Stomach (tissue), 4 donors: ENCODE data around the gene PLEKHM1.
"Not testable (repeated sequence)": the region's sequence is repeated elsewhere in the genome, so short reads cannot be mapped to it uniquely, and the experiment has no call there.

Experiments used
- POLR2A ChIP-seq, 4 donors: fragments of 450-650 bp; IDR thresholded peaks; one replicate each; pipeline ENCODE4 v1.6.1; 2016; ENCODE audit warnings: antibody characterized with exemption in 4 of 4, control low read depth in 2 of 4, mild to moderate bottlenecking in 1 of 4, moderate library complexity in 1 of 4
- POLR2AphosphoS5 ChIP-seq, 3 donors: sonication (generic); formaldehyde crosslinking; IDR thresholded peaks; one replicate each; pipeline ENCODE4 v1.6.1; 2016; ENCODE audit warnings: antibody characterized with exemption in 3 of 3
- TF ChIP-seq, protein P1 (sequence below), 7 experiments: fragments of 450-650 bp in 4 of 7; fragments of 200-600 bp in 3 of 7; sonication (generic) in 3 of 7; IDR thresholded peaks; one replicate each; pipeline ENCODE4 v1.5.1; 2016 to 2019; ENCODE audit warnings: antibody characterized with exemption in 7 of 7, control low read depth in 2 of 7, mild to moderate bottlenecking in 1 of 7

DNA sequence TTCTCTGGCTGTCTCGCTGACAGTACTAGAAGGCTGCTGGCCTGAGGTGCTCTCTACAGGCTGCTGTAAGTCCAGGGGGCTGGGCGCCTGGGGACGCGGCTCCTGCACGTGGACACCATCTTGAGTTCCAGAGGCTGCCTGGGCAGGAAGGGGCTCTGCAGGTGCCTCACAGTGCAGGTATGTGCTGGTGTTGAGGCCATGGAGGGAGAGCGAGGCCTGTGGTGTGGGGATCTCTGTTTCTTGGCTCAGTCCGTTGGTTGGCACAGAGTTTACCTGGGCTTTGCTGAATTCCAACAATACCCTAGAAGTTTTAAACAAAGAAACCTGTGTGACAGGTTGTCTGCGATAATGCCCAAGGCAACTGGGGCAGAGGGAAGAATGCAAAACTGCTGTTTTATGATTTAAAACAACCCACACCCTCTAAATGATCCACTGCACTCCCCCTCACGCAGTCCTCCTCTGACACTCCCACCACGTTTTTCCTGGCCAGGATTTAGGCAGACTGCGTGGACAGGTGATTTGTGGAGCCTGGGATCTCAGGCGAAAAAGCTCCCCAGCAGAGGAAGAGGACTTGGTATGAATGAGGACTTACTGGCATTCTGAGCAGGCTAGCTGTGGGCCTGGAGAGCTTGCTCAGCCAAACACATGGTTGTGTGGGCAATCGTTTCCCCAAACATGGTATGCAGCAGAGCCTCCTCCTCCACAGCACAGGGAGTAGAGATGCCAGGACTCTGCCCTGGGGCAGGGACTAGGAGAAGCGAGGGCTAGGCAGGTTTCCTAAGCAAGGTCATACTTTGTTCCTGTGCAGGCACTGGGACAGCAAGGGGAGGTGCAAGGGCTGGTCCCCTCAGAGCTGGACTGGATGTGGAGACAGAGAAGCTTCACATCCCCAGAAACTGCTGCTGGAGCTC lies 22.0 kb downstream of the PLEKHM1 start:
- TF ChIP-seq, protein P1, sequence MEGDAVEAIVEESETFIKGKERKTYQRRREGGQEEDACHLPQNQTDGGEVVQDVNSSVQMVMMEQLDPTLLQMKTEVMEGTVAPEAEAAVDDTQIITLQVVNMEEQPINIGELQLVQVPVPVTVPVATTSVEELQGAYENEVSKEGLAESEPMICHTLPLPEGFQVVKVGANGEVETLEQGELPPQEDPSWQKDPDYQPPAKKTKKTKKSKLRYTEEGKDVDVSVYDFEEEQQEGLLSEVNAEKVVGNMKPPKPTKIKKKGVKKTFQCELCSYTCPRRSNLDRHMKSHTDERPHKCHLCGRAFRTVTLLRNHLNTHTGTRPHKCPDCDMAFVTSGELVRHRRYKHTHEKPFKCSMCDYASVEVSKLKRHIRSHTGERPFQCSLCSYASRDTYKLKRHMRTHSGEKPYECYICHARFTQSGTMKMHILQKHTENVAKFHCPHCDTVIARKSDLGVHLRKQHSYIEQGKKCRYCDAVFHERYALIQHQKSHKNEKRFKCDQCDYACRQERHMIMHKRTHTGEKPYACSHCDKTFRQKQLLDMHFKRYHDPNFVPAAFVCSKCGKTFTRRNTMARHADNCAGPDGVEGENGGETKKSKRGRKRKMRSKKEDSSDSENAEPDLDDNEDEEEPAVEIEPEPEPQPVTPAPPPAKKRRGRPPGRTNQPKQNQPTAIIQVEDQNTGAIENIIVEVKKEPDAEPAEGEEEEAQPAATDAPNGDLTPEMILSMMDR (IDR thresholded peaks at IDR 0.05), result not testable (repeated sequence)
- TF ChIP-seq POLR2A, POLR2AphosphoS5 (IDR thresholded peaks at IDR 0.05): not testable (repeated sequence)
